G401 (cell line): ENCODE data around the gene BCL2L11. TPM values are rescaled to one million over a fixed set of nuclear protein-coding genes. Genes with fewer than 3 reads are reported as not detected.

Experiments
- DNase-seq: peaks from one replicate; pipeline ENCODE4 v3.0.0-alpha.2; 2015; ENCODE audit warnings: low spot score
- in situ Hi-C: cut with HindIII; loops from 2 replicates; pipeline ENCODE4 v1.10.0; 2016; ENCODE audit warnings: low sequenced_read_pairs, mixed read lengths
- total RNA-seq: library from RNA; depleted of rRNA; stranded (reverse); fragments of >200 nt; shearing (Covaris generic); gene quantifications from 2 replicates; pipeline ENCODE4 v1.2.3, GENCODE V29; 2014

BCL2L11 gene
- total RNA-seq, 1 experiment from 2014 or later, result 9.7 TPM

DNA sequence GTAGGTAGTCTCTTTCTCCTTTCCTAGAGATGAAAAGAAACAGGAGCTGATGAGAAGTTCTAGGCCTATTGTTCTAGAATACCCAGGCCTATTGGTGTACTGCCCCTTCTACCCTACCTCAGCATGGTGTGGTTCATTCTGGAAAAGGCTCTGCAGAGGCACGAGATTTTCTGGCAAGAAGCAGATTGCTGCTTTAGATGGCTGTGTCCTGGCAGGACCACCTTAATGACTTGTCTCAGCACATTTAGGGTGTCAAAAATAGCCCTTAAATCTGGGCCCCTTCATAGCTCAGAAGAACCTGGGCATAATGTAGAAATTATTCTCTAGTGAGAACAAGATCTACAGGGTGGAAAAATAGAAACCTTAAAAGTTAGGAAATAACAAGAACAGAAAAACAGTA is 87.9 kb downstream of the BCL2L11 start:
- DNase-seq, result no peak
- in situ Hi-C loops, result no loop called here

DNA sequence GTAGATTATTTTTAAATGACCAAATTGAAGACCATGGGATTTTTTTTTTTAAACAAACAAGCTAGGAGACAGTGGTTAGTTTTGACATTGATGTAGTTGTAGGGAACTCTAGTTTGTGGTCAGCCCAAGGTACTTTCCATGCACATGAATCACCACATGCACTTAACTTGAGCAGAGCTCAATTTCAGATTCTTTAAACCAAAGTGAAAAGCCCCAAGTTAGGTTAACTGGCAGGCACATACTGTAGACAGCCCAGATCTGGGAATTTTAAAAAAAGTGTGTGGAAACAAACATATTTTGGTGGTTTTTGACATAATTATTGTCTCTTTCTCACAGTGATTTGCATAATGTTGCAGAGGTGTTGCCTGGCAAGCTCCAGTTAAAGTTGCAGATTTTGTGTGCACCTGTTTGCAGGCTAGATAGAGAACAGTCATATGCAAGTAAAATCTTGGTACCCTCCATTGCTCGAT is 88.4 kb downstream of the BCL2L11 start:
- no peak for DNase-seq
- in situ Hi-C loops, result no loop called here

- in situ Hi-C loops, result no loop called here
Measured at GRCh38 chr2:111210036-111210435, 89.3 kb downstream of the BCL2L11 start.

GRCh38 chr2:111213877-111214276 is 93.2 kb downstream of the BCL2L11 start:
- in situ Hi-C loops, result no loop called here
- DNase-seq, result no peak

More at GRCh38 chr2:111210036-111210435, 89.3 kb downstream of the BCL2L11 start:
- DNase-seq, result no peak

GRCh38 chr2:111216811-111217652 is 96.3 kb downstream of the BCL2L11 start:
- in situ Hi-C loops, result no loop called here
- DNase-seq, result no peak
